Keratinocyte (primary cell): ENCODE results near the gene GRHL3. TPM values are rescaled to one million over a fixed set of nuclear protein-coding genes. Genes with fewer than 3 reads are reported as not detected.

Experiments used
- DNase-seq: peaks from one replicate; pipeline ENCODE4 v3.0.0-alpha.2; 2011; ENCODE audit warnings: low read depth, missing footprints, low spot score
- FAIRE-seq: peaks from 2 replicates; lab custom pipeline; 2011; peaks lifted over from hg19 to GRCh38; lab: Jason Lieb, UNC
- H2AFZ ChIP-seq: 2 replicates; pipeline ENCODE4 v1.6.0; 2012; ENCODE audit warnings: low read length, control low read depth, inconsistent platforms; ENCODE audit not compliant: control insufficient read depth
- H3K27ac ChIP-seq: 2 replicates; pipeline ENCODE4 v1.5.1; 2011; ENCODE audit warnings: low read length; ENCODE audit not compliant: control insufficient read depth, insufficient read depth
- H3K27me3 ChIP-seq: 3 replicates; pipeline ENCODE4 v1.6.0; 2011; ENCODE audit warnings: low read length; ENCODE audit not compliant: control insufficient read depth, insufficient read depth; ENCODE audit errors: extremely low read depth
- H3K36me3 ChIP-seq, 2 experiments: 2 replicates in 1 of 2; 3 replicates in 1 of 2; pipeline ENCODE4 v1.5.1; 2011; ENCODE audit warnings: low read length in 2 of 2, mild to moderate bottlenecking in 1 of 2; ENCODE audit not compliant: control insufficient read depth in 2 of 2, insufficient read depth in 2 of 2; ENCODE audit errors: extremely low read depth in 1 of 2
- H3K4me1 ChIP-seq: 3 replicates; pipeline ENCODE4 v1.5.1; 2011; ENCODE audit warnings: low read length; ENCODE audit not compliant: control insufficient read depth, insufficient read depth; ENCODE audit errors: extremely low read depth
- H3K4me2 ChIP-seq: 3 replicates; pipeline ENCODE4 v1.6.0; 2011; ENCODE audit warnings: low read depth, low read length; ENCODE audit not compliant: control insufficient read depth, insufficient read depth; ENCODE audit errors: extremely low read depth
- H3K4me3 ChIP-seq, 3 experiments: fragments of 200-600 bp in 1 of 3; sonication (generic) in 1 of 3; 2 replicates in 2 of 3; 3 replicates in 1 of 3; pipeline ENCODE4 v1.5.1; 2011 to 2016; ENCODE audit warnings: low read length in 3 of 3, mild to moderate bottlenecking in 3 of 3, control low read depth in 2 of 3, inconsistent platforms in 1 of 3, low read depth in 1 of 3, mixed read lengths in 1 of 3, mixed run types in 1 of 3, moderate library complexity in 1 of 3; ENCODE audit not compliant: control insufficient read depth in 2 of 3, insufficient read depth in 2 of 3; ENCODE audit errors: extremely low read depth in 1 of 3
- H3K79me2 ChIP-seq: 2 replicates; pipeline ENCODE4 v1.6.0; 2012; ENCODE audit warnings: low read length; ENCODE audit not compliant: control insufficient read depth, insufficient read depth
- H3K9ac ChIP-seq: 3 replicates; pipeline ENCODE4 v1.6.0; 2011; ENCODE audit warnings: low read length; ENCODE audit not compliant: control insufficient read depth, insufficient read depth; ENCODE audit errors: extremely low read depth
- H3K9me1 ChIP-seq: 3 replicates; pipeline ENCODE4 v1.6.0; 2011; ENCODE audit warnings: low read length; ENCODE audit not compliant: control insufficient read depth, insufficient read depth; ENCODE audit errors: extremely low read depth
- H3K9me3 ChIP-seq: 2 replicates; pipeline ENCODE4 v1.5.1; 2012; ENCODE audit warnings: low read depth, low read length; ENCODE audit not compliant: control insufficient read depth
- H4K20me1 ChIP-seq: 3 replicates; pipeline ENCODE4 v1.6.0; 2011; ENCODE audit warnings: low read length; ENCODE audit not compliant: control insufficient read depth, insufficient read depth; ENCODE audit errors: extremely low read depth
- EZH2 ChIP-seq: IDR thresholded peaks from one replicate; pipeline ENCODE4 v1.6.1; 2012; ENCODE audit warnings: inconsistent platforms, mild to moderate bottlenecking, low read length, moderate library complexity
- dilution Hi-C: fragments of 300-500 bp; cut with MboI; formaldehyde crosslinking; loops from one replicate; pipeline ENCODE4 v1.7.0; 2020; ENCODE audit warnings: low sequenced_read_pairs; ENCODE audit not compliant: extremely low pct_ligation_motif_present
- polyA plus RNA-seq, 5 experiments: library from polyadenylated mRNA; depleted of rRNA in 3 of 5; stranded (reverse) in 3 of 5; stranded (forward) in 1 of 5; unstranded in 1 of 5; fragments of >200 nt; gene quantifications; 1 replicate in 1 of 5; 2 replicates in 3 of 5; 3 replicates in 1 of 5; pipeline versions ENCODE4 v1.2.1 to v1.2.3, GENCODE V29; 2011 to 2012; ENCODE audit warnings: missing spikeins in 2 of 5, low read depth in 1 of 5, low replicate concordance in 1 of 5
- TF ChIP-seq, protein P1 (sequence below), 3 experiments: IDR thresholded peaks in 1 of 3; conservative IDR thresholded peaks in 1 of 3; optimal IDR thresholded peaks in 1 of 3; 2 replicates in 2 of 3; 3 replicates in 1 of 3; pipeline versions ENCODE3 to v1.5.1; 2011; ENCODE audit warnings: low read length in 3 of 3, mild to moderate bottlenecking in 3 of 3, moderate library complexity in 2 of 3, control low read depth in 1 of 3, inconsistent platforms in 1 of 3; ENCODE audit not compliant: insufficient read depth in 2 of 3; ENCODE audit errors: extremely low read depth in 1 of 3

Gene GRHL3
- polyA plus RNA-seq, 1 donor (not counting 4 experiments of a cell fraction or from before 2014, with no cell fraction given), result 13.0 TPM

DNA sequence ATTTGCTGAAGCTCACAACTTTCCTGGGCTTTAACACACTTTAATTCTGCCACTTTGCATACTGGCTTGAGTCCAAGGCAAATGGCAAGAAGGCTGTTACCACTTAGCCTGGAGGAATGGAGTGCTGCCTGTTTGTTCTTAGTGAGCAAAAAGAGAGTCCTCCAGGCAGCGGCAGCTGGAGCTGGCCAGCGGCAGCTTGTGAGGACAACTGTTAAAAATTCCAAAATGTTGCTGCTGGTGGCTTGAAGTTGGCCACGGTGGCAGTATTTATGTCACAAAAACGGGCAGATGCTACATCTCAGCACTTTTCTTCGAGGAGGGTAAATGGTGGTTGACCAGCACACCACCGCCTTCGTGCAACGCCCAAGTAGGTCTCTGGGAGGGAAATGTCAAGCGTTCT lies 67.1 kb downstream of the GRHL3 start:
- H4K20me1 ChIP-seq, result no peaks in the 10 kb centered on the region
- H3K9me3 ChIP-seq, result no peaks in the 10 kb centered on the region
- dilution Hi-C loops, result no loop called here
- no peak overlapping the region for H3K4me2 ChIP-seq
- TF ChIP-seq EZH2, result no peak
- TF ChIP-seq, protein P1, sequence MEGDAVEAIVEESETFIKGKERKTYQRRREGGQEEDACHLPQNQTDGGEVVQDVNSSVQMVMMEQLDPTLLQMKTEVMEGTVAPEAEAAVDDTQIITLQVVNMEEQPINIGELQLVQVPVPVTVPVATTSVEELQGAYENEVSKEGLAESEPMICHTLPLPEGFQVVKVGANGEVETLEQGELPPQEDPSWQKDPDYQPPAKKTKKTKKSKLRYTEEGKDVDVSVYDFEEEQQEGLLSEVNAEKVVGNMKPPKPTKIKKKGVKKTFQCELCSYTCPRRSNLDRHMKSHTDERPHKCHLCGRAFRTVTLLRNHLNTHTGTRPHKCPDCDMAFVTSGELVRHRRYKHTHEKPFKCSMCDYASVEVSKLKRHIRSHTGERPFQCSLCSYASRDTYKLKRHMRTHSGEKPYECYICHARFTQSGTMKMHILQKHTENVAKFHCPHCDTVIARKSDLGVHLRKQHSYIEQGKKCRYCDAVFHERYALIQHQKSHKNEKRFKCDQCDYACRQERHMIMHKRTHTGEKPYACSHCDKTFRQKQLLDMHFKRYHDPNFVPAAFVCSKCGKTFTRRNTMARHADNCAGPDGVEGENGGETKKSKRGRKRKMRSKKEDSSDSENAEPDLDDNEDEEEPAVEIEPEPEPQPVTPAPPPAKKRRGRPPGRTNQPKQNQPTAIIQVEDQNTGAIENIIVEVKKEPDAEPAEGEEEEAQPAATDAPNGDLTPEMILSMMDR (optimal IDR thresholded peaks at IDR 0.05 in 1 of 3, IDR thresholded peaks at IDR 0.05 in 1 of 3, conservative IDR thresholded peaks at IDR 0.05 in 1 of 3; ENCODE audit: extremely low read depth in 1 of 3, insufficient read depth in 2 of 3, low read length in 3 of 3), result no peak
- H3K4me3 ChIP-seq, result no peak overlapping the region
- H3K79me2 ChIP-seq, result no peaks in the 10 kb centered on the region
- DNase-seq, result no peak
- H2AFZ ChIP-seq, result no peak overlapping the region
- peaks cover 9 to 34% of the 10 kb centered on the region in 2 experiments for H3K36me3 ChIP-seq
- no peak overlapping the region for H3K9ac ChIP-seq
- H3K27me3 ChIP-seq, result no peaks in the 10 kb centered on the region
- no peak for FAIRE-seq
- H3K9me1 ChIP-seq, result no peaks in the 10 kb centered on the region
- H3K27ac ChIP-seq, result no peak overlapping the region
- H3K4me1 ChIP-seq, result peaks cover 32% of the 10 kb centered on the region

DNA sequence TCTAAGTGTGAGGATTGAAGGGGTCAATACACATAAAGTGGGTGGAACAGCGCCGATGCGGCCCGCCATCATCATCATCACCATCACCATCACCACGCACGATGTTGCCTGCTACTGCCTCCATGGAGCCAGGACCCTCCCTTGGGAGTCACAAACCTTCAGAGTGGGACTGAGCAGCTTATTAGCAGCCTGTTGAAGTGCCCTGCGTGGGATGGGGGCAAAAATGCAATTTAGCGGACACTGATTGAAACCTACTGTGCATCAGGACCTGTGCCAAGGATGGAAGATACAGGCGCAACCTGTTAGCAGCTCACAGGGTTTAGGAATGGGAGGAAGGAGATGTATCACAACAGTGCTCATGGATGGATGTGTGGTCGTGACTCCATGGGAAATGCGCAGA lies 67.8 kb downstream of the GRHL3 start:
- Histone ChIP-seq H2AFZ (no peak overlapping the region), H3K4me3 (no peak overlapping the region), H3K27me3 (no peaks in the 10 kb centered on the region), H4K20me1 (no peaks in the 10 kb centered on the region), H3K27ac (no peak overlapping the region), H3K4me1 (peaks cover 38% of the 10 kb centered on the region), H3K4me2 (no peak overlapping the region), H3K9me3 (no peaks in the 10 kb centered on the region), H3K36me3 (peaks cover 8 to 34% of the 10 kb centered on the region in 2 experiments), H3K9ac (no peak overlapping the region), H3K9me1 (no peaks in the 10 kb centered on the region), H3K79me2 (no peaks in the 10 kb centered on the region)
- FAIRE-seq (no peak), DNase-seq (no peak)
- dilution Hi-C loops, result no loop called here
- no peak for TF ChIP-seq EZH2
- TF ChIP-seq, protein P1 (optimal IDR thresholded peaks at IDR 0.05 in 1 of 3, IDR thresholded peaks at IDR 0.05 in 1 of 3, conservative IDR thresholded peaks at IDR 0.05 in 1 of 3; ENCODE audit: extremely low read depth in 1 of 3, insufficient read depth in 2 of 3, low read length in 3 of 3), result no peak
